Epidermal melanocyte (primary cell): ENCODE results near the gene PHIP.
"Not testable (repeated sequence)": the region's sequence is repeated elsewhere in the genome, so short reads cannot be mapped to it uniquely, and the experiment has no call there.

Experiments
- DNase-seq: peaks from one replicate; pipeline ENCODE4 v3.0.0; 2011; ENCODE audit warnings: low spot score; ENCODE audit not compliant: insufficient read length

Gene PHIP

GRCh38 chr6:79078075-79078969 is at the start of gene PHIP:
PHIP (minus strand) TSS chr6:79078254; CDS start chr6:79078068, 186 bp downstream.
- DNase-seq, result peak; percentile 62

GRCh38 chr6:79127660-79128059 is 49.6 kb upstream of the PHIP start:
- no peak for DNase-seq

GRCh38 chr6:79119217-79119616 is 41.2 kb upstream of the PHIP start:
- no peak for DNase-seq

GRCh38 chr6:79117752-79118151 is 39.7 kb upstream of the PHIP start:
- no peak for DNase-seq

- DNase-seq, result no peak
These were observed 37.6 kb upstream of the PHIP start for GRCh38 chr6:79115553-79116182.

- DNase-seq, result no peak
These were observed 33.5 kb upstream of the PHIP start for GRCh38 chr6:79111549-79111948.

DNA sequence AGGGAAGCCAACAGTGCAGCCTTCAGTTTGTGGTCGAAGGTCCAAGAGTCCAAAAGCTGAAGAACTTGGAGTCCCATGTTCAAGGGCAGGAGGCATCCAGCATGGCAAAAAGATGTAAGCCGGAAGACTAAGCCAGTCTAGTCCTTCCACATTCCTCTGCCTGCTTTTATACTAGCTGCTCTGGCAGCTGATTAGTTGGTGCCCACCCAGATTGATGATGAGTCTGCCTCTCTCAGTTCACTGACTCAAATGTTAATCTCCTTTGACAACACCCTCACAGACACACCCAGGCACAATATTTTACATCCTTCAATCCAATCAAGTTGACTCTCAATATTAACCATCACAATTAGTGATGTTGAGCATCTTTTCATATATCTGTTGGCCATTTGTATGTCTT is 23.1 kb upstream of the PHIP start:
- DNase-seq, result no peak

DNA sequence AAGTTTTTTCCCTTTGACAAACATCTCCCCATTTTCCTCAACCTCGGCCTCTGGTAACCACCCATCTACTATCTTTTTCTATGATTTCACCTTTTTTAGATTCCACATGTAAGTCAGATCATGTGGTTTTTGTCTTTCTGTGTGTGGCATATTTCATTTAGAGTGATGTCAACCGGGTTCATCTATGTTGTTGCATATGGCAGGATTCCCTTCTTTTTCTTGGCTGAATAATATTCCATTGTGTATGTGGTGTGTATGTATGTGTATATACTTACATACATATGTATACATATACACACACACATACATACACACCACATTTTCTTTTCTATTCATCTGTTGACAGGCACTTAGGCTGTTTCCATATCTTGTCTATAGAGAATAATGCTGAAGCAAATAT is 22.2 kb upstream of the PHIP start:
- DNase-seq, result no peak

- DNase-seq, result no peak
These were observed 16.9 kb upstream of the PHIP start for GRCh38 chr6:79094938-79095337.

GRCh38 chr6:79091801-79092200 is 13.7 kb upstream of the PHIP start:
- not testable (repeated sequence) for DNase-seq

- no peak for DNase-seq
These were observed 11.7 kb upstream of the PHIP start for GRCh38 chr6:79089552-79090404.

DNA sequence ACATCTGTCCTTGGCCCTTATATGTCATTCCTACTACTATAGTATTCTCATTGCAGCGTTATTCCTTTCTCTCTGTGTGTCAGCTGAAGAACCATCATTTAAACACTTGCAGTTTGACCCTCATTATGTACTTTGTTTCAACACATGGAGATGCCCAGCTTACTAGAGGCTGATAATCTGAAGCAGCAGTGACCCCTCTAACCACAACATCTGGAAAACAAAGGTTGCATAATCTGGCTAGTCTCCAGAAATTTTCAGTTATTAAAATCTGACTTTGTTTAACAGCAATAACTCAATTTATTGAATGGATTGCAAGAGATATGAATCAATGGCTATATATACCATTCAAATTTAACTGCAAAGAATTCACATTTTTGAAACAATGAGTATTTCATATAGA is 6.6 kb upstream of the PHIP start:
- DNase-seq, result no peak

DNA sequence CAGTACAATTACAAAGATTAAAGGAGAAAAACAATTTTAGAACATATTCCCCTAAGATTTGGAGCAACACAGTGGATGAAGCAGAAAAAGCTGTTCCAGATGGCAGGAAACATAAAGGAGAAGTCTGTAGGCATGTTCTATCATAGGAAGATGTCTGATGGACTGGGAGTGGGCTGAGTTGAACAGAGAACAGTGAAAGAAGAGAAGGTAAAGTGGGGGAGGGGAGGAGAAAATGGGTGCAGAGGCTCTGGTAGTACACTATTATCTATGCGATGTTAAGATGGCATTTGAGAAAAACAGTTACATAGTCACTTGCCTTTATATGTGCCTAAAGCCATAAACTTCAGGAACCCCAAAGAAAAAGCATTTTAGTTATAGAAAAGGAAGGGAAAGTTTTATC is 4.2 kb upstream of the PHIP start:
- no peak for DNase-seq

GRCh38 chr6:79081663-79082062 is 3.6 kb upstream of the PHIP start:
- DNase-seq, result no peak

GRCh38 chr6:79079561-79080041 is 1.5 kb upstream of the PHIP start:
- DNase-seq, result no peak

DNA sequence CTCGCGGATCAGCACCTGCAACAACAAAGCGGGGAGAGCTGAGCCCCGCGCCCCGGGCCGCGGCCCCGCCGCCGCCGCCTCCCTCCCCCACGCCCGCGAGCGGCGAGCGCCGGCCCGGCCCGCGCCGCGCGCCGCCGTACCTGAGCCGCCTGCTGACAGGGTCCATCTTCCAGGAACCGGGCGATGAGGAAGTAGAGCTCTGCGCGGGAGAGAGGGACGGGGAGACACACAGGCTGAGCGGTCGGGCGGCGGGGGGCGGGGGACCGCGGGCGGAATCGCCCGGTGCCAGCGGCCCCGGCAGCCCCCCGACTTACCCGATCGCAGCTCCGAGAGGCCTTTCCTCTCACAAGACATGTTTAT is 359 bp downstream of the PHIP start:
- no peak for DNase-seq

GRCh38 chr6:79076782-79077641 is 1.0 kb downstream of the PHIP start:
- DNase-seq, result peak; percentile 75

- DNase-seq, result no peak
These were observed 1.9 kb downstream of the PHIP start for GRCh38 chr6:79076160-79076559.

DNA sequence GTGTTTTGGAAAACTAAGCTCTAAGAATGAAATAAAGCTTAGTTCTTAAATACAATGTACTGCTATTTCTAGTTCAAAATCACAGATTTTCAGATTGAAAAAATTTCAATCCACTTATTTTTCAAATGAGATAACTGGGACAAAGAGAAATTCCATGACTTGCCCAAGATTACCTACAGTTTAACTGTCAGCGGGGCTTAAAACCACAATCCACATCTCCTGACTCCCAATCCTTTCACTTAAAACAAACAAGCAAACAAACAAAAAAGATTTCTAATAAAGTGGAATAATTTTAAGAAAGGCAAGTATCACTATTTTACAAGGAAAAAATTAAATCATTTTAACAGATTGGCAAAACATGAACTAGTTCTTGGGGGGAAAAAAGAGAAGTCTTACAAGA is 4.2 kb downstream of the PHIP start:
- no peak for DNase-seq

GRCh38 chr6:79072640-79073181 is 5.3 kb downstream of the PHIP start:
- no peak for DNase-seq

DNA sequence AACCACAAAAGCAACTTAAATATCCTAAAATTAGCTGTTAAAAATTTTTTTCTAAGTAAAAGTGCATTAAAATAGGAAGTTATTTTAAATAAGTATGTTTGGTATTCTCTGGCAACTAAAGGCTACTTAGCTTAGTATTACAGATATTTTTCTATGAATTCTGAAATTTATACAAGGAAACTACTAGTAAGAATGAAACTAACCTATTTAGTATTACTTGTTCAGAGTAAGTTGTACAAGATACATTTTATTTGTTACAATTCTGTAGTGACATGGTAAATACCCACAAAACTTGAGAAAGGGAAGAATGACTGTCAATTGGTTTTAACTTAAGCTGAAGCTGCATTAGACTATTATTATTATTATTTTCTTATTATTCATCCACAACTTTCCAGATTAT is 6.5 kb downstream of the PHIP start:
- DNase-seq, result no peak
